Glutamatergic neuron (in vitro differentiated cells): ENCODE measurements around the gene MBNL1. TPM values are rescaled to one million over a fixed set of nuclear protein-coding genes. Genes with fewer than 3 reads are reported as not detected.

Source experiments
- DNase-seq: peaks from one replicate; pipeline ENCODE4 v3.0.0; 2022
- H3K27ac Mint-ChIP-seq: one replicate; pipeline ENCODE4 v1.8.0; 2020; ENCODE audit warnings: mild to moderate bottlenecking, mixed read lengths, inconsistent platforms; ENCODE audit not compliant: unreplicated experiment
- H3K27me3 Mint-ChIP-seq: one replicate; pipeline ENCODE4 v1.8.0; 2020; ENCODE audit warnings: mild to moderate bottlenecking, moderate library complexity, mixed read lengths, inconsistent platforms; ENCODE audit not compliant: unreplicated experiment
- H3K36me3 Mint-ChIP-seq: one replicate; pipeline ENCODE4 v1.8.0; 2020; ENCODE audit warnings: mild to moderate bottlenecking, mixed read lengths, inconsistent platforms; ENCODE audit not compliant: unreplicated experiment
- H3K4me1 Mint-ChIP-seq: one replicate; pipeline ENCODE4 v1.8.0; 2020; ENCODE audit warnings: mild to moderate bottlenecking, low read depth, mixed read lengths, inconsistent platforms; ENCODE audit not compliant: unreplicated experiment
- H3K4me3 Mint-ChIP-seq: one replicate; pipeline ENCODE4 v1.8.0; 2020; ENCODE audit warnings: mild to moderate bottlenecking, mixed read lengths, inconsistent platforms; ENCODE audit not compliant: unreplicated experiment
- H3K9me3 Mint-ChIP-seq: one replicate; pipeline ENCODE4 v1.8.0; 2020; ENCODE audit warnings: mild to moderate bottlenecking, moderate library complexity, mixed read lengths, inconsistent platforms; ENCODE audit not compliant: unreplicated experiment
- total RNA-seq: library from RNA; stranded (reverse); fragmentation: NEBNext Ultra II Directional; extraction: Animal tissue kit (Norgen Biotek cat#: 25700); gene quantifications from one replicate; pipeline ENCODE4 v1.2.1, GENCODE V29; 2021; ENCODE audit not compliant: unreplicated experiment
- TF ChIP-seq, protein P1 (sequence below): fragments of 200-600 bp; sonication (generic); IDR thresholded peaks from one replicate; pipeline ENCODE4 v1.5.0; 2021; ENCODE audit not compliant: partially characterized antibody, unreplicated experiment

Gene MBNL1
- total RNA-seq, 1 donor from 2014 or later: 36.6 TPM

DNA sequence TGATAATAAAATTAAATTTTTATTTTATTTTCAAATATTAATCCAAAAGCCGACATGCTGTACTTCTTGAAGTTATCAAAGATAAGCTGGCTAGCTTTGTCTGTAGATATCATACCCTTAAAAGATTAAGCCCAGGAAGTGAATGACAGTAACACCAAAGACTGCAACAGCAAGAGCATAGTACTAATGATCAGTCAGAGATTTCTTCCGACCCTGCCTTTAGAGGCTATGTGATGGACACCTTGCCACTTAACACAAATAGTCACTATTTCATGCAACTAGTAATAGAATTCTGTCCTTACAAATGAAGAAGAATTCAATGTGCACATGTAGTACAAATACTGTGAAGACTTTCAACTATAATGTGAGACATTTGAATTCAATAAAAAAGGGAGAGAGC lies 9.3 kb upstream of the MBNL1 start:
- DNase-seq: no peak
- H3K4me3 Mint-ChIP-seq: no peak overlapping the region
- H3K4me1 Mint-ChIP-seq: no peaks in the 10 kb centered on the region
- H3K27ac Mint-ChIP-seq: no peak overlapping the region
- no peaks in the 10 kb centered on the region for H3K9me3 Mint-ChIP-seq
- H3K27me3 Mint-ChIP-seq: peaks cover 2% of the 10 kb centered on the region
- TF ChIP-seq, protein P1, sequence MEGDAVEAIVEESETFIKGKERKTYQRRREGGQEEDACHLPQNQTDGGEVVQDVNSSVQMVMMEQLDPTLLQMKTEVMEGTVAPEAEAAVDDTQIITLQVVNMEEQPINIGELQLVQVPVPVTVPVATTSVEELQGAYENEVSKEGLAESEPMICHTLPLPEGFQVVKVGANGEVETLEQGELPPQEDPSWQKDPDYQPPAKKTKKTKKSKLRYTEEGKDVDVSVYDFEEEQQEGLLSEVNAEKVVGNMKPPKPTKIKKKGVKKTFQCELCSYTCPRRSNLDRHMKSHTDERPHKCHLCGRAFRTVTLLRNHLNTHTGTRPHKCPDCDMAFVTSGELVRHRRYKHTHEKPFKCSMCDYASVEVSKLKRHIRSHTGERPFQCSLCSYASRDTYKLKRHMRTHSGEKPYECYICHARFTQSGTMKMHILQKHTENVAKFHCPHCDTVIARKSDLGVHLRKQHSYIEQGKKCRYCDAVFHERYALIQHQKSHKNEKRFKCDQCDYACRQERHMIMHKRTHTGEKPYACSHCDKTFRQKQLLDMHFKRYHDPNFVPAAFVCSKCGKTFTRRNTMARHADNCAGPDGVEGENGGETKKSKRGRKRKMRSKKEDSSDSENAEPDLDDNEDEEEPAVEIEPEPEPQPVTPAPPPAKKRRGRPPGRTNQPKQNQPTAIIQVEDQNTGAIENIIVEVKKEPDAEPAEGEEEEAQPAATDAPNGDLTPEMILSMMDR: no peak
- H3K36me3 Mint-ChIP-seq: no peaks in the 10 kb centered on the region

DNA sequence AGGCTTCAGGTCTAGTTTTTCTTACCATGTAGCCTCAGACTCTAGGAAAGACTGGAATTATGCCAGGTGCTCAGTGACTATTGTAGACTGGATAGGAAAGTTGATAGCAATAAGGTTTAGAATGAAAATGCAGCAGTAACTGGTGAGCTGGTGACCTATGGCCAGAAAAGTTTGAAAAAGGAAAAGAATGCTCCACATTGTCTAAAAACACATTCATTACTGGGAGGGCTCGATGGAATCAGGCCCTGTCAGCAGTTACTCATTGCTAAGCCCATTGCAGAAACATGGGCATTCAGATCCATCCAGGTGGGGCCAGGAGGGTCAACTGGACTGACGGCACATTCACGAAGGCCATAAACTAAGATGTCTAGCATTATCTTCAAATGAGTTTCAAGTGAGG lies 8.7 kb upstream of the MBNL1 start:
- Mint-ChIP-seq H3K27me3 (peaks cover 2% of the 10 kb centered on the region), H3K27ac (no peak overlapping the region), H3K36me3 (no peaks in the 10 kb centered on the region), H3K4me3 (no peak overlapping the region), H3K9me3 (no peaks in the 10 kb centered on the region), H3K4me1 (no peaks in the 10 kb centered on the region)
- TF ChIP-seq, protein P1: no peak
- DNase-seq: no peak

DNA sequence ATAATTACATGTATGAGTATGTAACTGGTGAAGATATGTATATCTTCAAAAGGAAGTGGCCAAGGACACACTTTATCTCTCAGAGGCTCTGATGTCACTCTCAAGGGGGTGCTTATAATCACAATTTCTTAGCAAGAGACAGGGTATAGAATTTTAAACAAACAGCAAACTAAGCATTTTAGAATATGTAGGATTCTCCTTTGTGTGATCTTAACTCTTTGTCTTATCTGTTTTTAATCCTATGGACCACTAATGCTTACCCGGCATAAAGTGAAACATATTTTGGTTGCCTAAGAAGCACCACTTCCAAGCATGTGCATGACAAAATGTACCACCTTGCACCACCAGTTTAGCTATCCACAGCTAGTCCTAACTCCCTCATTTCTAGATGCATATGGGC lies 8.2 kb upstream of the MBNL1 start:
- Mint-ChIP-seq H3K4me1 (no peaks in the 10 kb centered on the region), H3K36me3 (no peaks in the 10 kb centered on the region), H3K4me3 (no peak overlapping the region), H3K27ac (no peak overlapping the region), H3K27me3 (peaks cover 2% of the 10 kb centered on the region), H3K9me3 (no peaks in the 10 kb centered on the region)
- DNase-seq: no peak
- TF ChIP-seq, protein P1: no peak

DNA sequence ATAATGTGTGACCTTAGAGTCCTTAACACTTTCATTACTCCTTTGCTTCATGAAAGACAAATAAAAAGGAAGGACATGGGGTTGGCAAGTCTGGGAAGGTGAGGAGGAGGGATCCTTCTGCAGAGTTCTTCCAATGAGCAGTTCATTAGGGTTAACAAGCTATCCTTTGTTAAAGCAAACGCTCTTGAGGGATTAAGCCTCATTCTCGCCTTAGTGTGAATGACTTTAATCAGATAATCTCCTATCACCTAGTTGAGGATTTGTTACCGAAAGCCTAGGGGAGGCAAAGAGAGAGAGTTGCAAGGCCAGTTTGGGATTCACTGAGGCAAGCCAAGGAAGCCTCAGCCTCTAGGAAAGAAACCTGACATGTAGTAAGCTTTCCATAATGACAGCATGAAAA lies 7.4 kb upstream of the MBNL1 start:
- Mint-ChIP-seq H3K27ac (no peak overlapping the region), H3K9me3 (no peaks in the 10 kb centered on the region), H3K36me3 (no peaks in the 10 kb centered on the region), H3K4me1 (no peaks in the 10 kb centered on the region), H3K4me3 (no peak overlapping the region), H3K27me3 (peaks cover 2% of the 10 kb centered on the region)
- DNase-seq: no peak
- TF ChIP-seq, protein P1: no peak

DNA sequence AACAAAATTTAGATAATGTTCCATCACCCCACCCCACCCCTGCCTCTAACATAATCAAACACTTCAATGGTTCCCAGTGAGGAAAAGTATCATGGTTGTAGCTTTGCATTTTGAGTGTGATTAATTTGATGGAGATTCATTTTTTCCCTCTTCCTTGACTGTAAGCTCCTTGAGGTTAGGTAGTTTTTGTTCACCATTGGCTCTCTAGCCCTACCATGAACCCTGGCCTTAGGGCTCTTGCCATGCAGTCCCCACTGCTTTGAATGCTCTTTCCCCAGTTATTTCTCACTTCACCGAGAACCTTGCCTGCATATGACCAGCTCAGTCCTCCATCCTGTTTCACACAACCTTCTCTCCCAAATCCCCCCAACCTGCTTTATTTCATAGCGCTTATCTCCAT lies 5.0 kb upstream of the MBNL1 start:
- TF ChIP-seq, protein P1: no peak
- H3K4me3 Mint-ChIP-seq: no peak overlapping the region
- peaks cover 4% of the 10 kb centered on the region for H3K27me3 Mint-ChIP-seq
- peaks cover 4% of the 10 kb centered on the region for H3K9me3 Mint-ChIP-seq
- no peak for DNase-seq
- no peaks in the 10 kb centered on the region for H3K36me3 Mint-ChIP-seq
- no peak overlapping the region for H3K27ac Mint-ChIP-seq
- H3K4me1 Mint-ChIP-seq: no peaks in the 10 kb centered on the region
